GM12878 (cell line): Measurements from ENCODE around the gene MTM1. TPM values are rescaled to one million over a fixed set of nuclear protein-coding genes. Genes with fewer than 3 reads are reported as not detected.
A peak's percentile ranks its signal among the peaks of the same experiment; 100 is the strongest.

Experiments
- CREM ChIP-seq: IDR thresholded peaks from 2 replicates; pipeline ENCODE4 v1.6.1; 2014; ENCODE audit warnings: antibody characterized with exemption, low read depth
- CUX1 ChIP-seq: IDR thresholded peaks from 2 replicates; pipeline ENCODE4 v1.6.1; 2012; ENCODE audit warnings: improper control_type of control experiment, low read depth, low read length; ENCODE audit not compliant: insufficient replicate concordance
- HCFC1 ChIP-seq: fragments of 150-350 bp; IDR thresholded peaks from 2 replicates; pipeline ENCODE4 v1.6.1; 2014; ENCODE audit warnings: low read length
- JUNB ChIP-seq: IDR thresholded peaks from 2 replicates; pipeline ENCODE4 v1.6.1; 2016; ENCODE audit warnings: antibody characterized with exemption, mild to moderate bottlenecking
- MYC ChIP-seq: IDR thresholded peaks from 2 replicates; pipeline ENCODE4 v1.6.1; 2011; ENCODE audit warnings: mild to moderate bottlenecking, low read length, moderate library complexity, inconsistent platforms; ENCODE audit not compliant: insufficient read depth, insufficient replicate concordance, insufficient read length, severe bottlenecking
- POLR2A ChIP-seq: IDR thresholded peaks from 2 replicates; pipeline ENCODE4 v1.6.1; 2011; ENCODE audit warnings: low read depth, mild to moderate bottlenecking, low read length
- SUPT20H ChIP-seq: IDR thresholded peaks from 2 replicates; pipeline ENCODE4 v1.6.1; 2011; ENCODE audit warnings: low read depth, mild to moderate bottlenecking, low read length, moderate library complexity, borderline replicate concordance; ENCODE audit not compliant: control insufficient read depth
- polyA plus RNA-seq, 11 experiments: library from polyadenylated mRNA; depleted of rRNA in 4 of 11; unstranded in 6 of 11; stranded (reverse) in 5 of 11; fragments of >200 nt; fragmentation: Nextera tagmentation in 4 of 11; fragmentation: Illumina TruSeq in 1 of 11; extraction: Ambion mirVana in 4 of 11; extraction: Trizol in 1 of 11; gene quantifications; 1 replicate in 1 of 11; 2 replicates in 10 of 11; pipeline versions ENCODE4 v1.2.1 to v1.2.3, GENCODE V29; 2011 to 2016; ENCODE audit warnings: inconsistent platforms in 2 of 11, missing spikeins in 2 of 11, low read depth in 1 of 11
- total RNA-seq, 4 experiments: library from RNA; depleted of rRNA in 3 of 4; stranded (reverse); fragments of >200 nt in 3 of 4; fragmentation: Illumina TruSeq in 1 of 4; extraction: Trizol in 1 of 4; gene quantifications; 2 replicates each; pipeline versions ENCODE4 v1.2.1 to v1.2.3, GENCODE V29; 2013 to 2021

MTM1 gene
- total and polyA plus RNA-seq, 10 of the 15 experiments (the other 5 are each of a cell fraction or from before 2014, with no cell fraction given): 3.9 to 13.3 (median 8.4) TPM

- TF ChIP-seq CUX1 (no peak), POLR2A (no peak), HCFC1 (no peak), CREM (0 out of 2 replicates have a peak, but pooled peaks have one; percentile 13), JUNB (peak; percentile 27), MYC (no peak), SUPT20H (no peak)
These were observed 6.4 kb downstream of the MTM1 start (continued) for GRCh38 chrX:150574559-150575418.
